ENCODE measurements around the gene HSPA1A.
A peak's percentile ranks its signal among the peaks of the same experiment; 100 is the strongest.
"Not testable (repeated sequence)": the region's sequence is repeated elsewhere in the genome, so short reads cannot be mapped to it uniquely, and the experiment has no call there.

The HSPA1A gene

GRCh38 chr6:31813465-31813849, 1.9 kb upstream of the HSPA1A start:
- no peak for DNase-seq

- peak; percentile 83 to 96 (median 90) for DNase-seq
Observed at GRCh38 chr6:31814677-31815024, 692 bp upstream of the HSPA1A start.

DNA sequence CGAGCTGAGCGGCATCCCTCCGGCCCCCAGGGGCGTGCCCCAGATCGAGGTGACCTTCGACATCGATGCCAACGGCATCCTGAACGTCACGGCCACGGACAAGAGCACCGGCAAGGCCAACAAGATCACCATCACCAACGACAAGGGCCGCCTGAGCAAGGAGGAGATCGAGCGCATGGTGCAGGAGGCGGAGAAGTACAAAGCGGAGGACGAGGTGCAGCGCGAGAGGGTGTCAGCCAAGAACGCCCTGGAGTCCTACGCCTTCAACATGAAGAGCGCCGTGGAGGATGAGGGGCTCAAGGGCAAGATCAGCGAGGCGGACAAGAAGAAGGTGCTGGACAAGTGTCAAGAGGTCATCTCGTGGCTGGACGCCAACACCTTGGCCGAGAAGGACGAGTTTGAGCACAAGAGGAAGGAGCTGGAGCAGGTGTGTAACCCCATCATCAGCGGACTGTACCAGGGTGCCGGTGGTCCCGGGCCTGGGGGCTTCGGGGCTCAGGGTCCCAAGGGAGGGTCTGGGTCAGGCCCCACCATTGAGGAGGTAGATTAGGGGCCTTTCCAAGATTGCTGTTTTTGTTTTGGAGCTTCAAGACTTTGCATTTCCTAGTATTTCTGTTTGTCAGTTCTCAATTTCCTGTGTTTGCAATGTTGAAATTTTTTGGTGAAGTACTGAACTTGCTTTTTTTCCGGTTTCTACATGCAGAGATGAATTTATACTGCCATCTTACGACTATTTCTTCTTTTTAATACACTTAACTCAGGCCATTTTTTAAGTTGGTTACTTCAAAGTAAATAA, 2.0 kb downstream of the HSPA1A start:
- DNase-seq = peak in 1 of 3 experiments; percentile 12

GRCh38 chr6:31817929-31818511, 2.7 kb downstream of the HSPA1A start:
- not testable (repeated sequence) for DNase-seq

- no peak for DNase-seq
Observed at GRCh38 chr6:31819871-31820299, 4.5 kb downstream of the HSPA1A start.

GRCh38 chr6:31820399-31820798, 5.1 kb downstream of the HSPA1A start:
- not testable (repeated sequence) for DNase-seq

- peak; percentile 18 to 80 (median 70) for DNase-seq
Observed at GRCh38 chr6:31821301-31822035, 6.1 kb downstream of the HSPA1A start.

DNA sequence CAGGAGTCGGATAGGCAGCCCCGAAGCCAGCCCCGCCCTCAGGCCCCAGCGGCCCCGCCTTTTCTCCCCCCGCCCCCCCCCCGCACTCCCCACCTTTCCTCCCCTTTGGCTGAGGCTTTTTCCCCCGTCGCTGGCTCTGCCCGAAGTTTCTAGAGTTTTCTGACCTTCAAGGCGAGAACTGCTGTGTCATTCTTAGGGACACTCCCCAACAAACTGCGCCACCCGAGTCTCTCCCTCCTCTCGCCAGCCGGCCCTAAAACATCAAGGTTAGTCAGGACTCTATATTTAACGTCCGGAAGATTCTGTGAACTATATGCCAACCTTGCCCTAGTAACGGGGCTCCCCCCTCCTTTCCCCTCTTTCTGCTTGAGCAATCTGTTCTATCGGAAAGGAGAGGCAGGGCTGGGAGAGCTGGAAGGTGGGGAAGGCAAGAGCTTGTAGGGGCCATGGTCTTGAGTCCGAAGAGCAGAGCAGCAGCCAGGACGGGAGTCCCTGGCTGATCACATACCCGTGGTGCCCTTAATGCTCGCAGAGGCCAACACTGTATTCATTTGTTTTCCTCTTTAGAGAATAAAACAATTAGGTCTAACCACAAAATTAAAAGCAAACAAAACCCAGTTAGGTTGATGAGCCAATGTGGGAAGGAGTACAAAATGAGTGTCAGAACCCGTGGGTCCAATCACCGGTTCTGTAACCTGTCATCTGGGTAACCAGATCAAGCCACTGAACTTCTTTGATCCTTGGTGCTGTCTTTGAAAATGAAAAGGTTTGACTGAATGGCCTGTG, 6.9 kb downstream of the HSPA1A start:
- DNase-seq = peak in 2 of 3 experiments; percentile 48 to 80

- not testable (repeated sequence) for DNase-seq
Observed at GRCh38 chr6:31823592-31824196, 8.4 kb downstream of the HSPA1A start.

DNA sequence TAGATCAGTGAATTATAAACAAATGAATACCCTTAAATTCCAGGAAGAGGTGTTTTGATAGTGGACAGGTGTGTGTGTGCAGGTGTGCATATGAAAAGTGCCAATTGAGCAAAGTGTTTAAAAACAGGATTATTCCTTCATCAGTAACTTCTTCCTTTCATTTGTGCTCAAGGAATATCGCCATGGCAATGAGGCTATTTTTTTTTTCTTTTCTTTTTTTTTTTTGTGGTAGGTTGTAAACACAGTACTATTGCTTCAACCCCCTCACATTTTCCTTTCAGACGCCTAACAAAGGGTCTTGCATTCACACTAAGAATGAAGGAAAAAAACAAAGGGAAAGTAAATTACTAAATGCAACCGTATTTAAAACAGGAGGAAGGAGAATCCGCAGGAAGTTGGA, 10.2 kb downstream of the HSPA1A start:
- DNase-seq = no peak

- DNase-seq = peak in 1 of 3 experiments; percentile 82
Observed at GRCh38 chr6:31826793-31827285, 11.5 kb downstream of the HSPA1A start.

DNA sequence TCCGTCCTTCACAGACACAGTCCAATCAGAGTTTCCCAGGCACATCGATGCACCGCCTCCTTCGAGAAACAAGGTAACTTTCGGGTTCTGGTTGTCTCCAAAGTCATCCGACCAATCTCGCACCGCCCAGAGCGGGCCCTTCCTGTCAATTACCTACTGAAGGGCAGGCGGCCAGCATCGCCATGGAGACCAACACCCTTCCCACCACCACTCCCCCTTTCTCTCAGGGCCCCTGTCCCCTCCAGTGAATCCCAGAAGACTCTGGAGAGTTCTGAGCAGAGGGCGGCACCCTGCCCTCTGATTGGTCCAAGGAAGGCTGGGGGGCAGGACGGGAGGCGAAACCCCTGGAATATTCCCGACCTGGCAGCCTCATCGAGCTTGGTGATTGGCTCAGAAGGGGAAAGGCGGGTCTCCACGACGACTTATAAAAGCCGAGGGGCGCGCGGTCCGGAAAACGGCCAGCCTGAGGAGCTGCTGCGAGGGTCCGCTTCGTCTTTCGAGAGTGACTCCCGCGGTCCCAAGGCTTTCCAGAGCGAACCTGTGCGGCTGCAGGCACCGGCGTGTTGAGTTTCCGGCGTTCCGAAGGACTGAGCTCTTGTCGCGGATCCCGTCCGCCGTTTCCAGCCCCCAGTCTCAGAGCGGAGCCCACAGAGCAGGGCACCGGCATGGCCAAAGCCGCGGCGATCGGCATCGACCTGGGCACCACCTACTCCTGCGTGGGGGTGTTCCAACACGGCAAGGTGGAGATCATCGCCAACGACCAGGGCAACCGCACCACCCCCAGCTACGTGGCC, 12.1 kb downstream of the HSPA1A start, which contains the start of gene HSPA1B:
Gene HSPA1B (plus strand): TSS at position 453 of the 794 bp plus-strand sequence. CDS start 213 bp downstream, at position 666.
- peak; percentile 99 to 100 (median 100) for DNase-seq

DNA sequence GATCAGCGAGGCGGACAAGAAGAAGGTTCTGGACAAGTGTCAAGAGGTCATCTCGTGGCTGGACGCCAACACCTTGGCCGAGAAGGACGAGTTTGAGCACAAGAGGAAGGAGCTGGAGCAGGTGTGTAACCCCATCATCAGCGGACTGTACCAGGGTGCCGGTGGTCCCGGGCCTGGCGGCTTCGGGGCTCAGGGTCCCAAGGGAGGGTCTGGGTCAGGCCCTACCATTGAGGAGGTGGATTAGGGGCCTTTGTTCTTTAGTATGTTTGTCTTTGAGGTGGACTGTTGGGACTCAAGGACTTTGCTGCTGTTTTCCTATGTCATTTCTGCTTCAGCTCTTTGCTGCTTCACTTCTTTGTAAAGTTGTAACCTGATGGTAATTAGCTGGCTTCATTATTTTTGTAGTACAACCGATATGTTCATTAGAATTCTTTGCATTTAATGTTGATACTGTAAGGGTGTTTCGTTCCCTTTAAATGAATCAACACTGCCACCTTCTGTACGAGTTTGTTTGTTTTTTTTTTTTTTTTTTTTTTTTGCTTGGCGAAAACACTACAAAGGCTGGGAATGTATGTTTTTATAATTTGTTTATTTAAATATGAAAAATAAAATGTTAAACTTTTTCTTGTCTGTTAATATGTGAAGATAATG, 14.4 kb downstream of the HSPA1A start:
- DNase-seq = peak; percentile 39 to 77 (median 45)

GRCh38 chr6:31830886-31831335, 15.6 kb downstream of the HSPA1A start:
- no peak for DNase-seq

- no peak for DNase-seq
Observed at GRCh38 chr6:31831350-31832215, 16.2 kb downstream of the HSPA1A start.

GRCh38 chr6:31834367-31835250, 19.3 kb downstream of the HSPA1A start:
- DNase-seq = peak; percentile 92 to 97 (median 95)

DNA sequence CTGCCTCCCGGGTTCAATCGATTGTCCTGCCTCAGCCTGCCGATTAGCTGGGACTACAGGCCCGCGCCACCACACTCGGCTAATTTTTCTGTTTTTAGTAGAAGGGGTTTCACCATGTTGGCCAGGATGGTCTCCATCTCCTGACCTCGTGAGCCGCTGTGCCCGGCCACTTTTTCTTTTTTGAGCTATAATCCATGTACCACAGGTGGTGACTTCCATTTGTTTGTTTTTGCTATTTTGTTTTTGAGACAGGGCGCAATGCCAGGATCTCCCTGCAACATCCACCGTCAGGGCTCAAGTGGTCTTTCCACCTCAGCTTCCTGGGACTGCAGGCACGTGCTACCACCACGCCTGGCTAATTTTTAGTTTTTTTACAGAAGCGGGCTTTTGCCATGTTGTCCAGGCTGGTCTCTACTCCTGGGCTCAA, 20.7 kb downstream of the HSPA1A start:
- peak in 1 of 3 experiments; percentile 30 for DNase-seq
